GM12873 (cell line): ENCODE measurements around the gene CCDC88C.

Experiments
- TF ChIP-seq, protein P1 (sequence below): IDR thresholded peaks from 2 replicates; pipeline ENCODE4 v1.5.1; 2012; ENCODE audit warnings: low read depth, mild to moderate bottlenecking, moderate library complexity, low read length, control low read depth; ENCODE audit not compliant: insufficient read depth; ENCODE audit errors: missing control alignments

CCDC88C gene

DNA sequence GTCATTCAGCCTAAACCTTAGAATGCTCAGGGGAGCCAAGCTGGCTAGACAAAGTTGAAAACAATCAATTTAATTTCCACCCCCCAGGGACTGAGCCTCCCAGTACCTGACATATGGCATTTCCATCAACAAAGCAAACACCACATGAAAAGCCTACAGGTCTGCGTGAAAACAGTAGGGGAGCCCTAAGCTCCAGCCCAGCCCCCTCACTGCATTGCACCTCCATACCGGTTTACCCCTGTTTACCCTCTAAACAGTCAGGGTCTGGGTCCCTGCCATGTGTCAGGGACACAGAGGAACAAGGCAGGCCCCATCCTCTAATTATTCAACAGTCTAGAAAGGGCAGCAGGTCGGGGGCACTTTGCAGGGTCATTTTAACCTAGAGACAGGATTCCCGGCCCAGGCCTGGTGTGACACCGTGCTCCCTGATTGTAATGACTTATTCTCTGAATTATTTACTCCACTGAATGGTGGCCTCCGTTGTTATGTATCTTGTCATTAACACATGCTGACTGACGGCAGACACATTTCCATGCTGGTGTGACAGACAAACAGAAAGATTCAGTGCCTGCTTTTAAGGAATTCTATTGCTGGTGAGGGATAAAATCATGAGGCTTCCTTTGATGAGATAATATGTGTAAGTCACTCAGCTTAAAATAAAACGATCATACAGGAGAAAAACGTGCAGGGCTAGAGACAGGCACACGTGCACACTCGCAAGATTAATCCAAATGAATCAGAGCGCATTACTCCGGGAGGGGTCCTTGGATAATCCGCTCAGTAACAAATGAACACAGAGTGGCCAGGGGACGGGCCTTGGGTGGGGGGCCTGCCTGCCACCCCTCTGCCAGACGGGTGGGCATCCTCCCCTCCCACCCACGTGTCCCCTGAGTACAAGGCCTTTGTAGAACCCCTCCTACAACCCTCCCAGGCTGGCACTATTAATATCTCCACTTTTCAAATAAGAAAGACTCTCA is 23.2 kb downstream of the CCDC88C start:
- TF ChIP-seq, protein P1, sequence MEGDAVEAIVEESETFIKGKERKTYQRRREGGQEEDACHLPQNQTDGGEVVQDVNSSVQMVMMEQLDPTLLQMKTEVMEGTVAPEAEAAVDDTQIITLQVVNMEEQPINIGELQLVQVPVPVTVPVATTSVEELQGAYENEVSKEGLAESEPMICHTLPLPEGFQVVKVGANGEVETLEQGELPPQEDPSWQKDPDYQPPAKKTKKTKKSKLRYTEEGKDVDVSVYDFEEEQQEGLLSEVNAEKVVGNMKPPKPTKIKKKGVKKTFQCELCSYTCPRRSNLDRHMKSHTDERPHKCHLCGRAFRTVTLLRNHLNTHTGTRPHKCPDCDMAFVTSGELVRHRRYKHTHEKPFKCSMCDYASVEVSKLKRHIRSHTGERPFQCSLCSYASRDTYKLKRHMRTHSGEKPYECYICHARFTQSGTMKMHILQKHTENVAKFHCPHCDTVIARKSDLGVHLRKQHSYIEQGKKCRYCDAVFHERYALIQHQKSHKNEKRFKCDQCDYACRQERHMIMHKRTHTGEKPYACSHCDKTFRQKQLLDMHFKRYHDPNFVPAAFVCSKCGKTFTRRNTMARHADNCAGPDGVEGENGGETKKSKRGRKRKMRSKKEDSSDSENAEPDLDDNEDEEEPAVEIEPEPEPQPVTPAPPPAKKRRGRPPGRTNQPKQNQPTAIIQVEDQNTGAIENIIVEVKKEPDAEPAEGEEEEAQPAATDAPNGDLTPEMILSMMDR: no peak

DNA sequence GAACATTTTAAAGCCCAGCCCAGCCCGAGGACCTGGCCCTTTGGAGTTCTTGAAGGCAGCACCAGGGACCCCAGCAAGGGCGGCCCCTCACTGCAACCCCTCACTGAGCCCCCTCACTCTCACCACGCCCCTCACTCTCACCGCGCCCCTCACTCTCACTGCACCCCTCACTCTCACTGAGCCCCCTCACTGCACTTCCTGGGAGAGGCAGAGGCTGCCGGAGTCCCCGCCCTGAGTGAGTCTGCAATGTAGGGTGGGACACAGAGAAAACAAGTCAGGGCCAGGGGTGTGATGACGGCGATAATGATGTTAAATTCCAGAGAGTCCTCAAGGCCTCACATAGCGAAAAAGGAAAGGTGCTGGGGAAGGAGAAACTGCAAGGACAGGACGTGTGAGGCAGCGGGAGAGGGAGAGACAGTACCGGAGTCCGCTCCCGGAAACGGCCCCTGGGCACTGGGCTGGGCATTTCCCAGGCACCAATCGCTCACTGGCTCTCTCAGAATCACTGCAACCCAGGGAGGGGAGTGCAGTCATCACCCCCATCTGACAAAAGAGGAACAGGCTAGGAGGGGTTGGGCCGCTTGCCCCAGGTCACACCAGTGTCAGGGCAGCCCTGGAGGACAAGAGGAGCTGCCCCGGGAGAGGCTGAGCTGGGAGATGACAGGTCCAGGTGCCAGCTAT is 24.9 kb downstream of the CCDC88C start:
- TF ChIP-seq, protein P1: no peak

DNA sequence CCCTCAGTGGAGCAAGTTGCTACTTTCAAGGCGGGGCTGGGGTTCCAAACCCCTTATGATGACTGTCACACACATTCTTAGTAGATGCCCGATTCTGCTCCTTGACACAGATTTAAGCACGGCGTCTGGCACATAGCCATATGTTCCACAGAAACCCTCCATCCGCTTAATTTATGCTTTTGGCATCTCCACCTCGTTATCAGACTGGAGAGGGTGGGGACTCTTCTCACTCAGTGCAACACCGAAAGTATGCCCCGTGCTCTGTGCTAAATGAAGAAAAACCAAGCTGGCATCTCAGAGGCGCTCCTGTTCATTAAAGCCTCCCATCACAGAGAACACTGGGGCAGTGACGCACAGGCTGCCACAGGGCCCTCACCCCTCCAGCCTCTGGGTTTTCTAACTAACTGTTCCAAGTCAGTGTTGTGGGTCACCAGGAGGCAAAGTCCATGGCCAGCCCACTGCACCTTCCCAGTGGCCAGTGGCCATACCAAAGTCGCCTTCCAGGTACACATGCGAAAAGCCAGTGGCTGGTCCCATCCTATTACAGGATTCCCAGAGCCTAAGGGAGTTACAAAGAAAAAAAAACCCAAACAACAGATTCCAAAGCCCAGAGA is 27.3 kb downstream of the CCDC88C start:
- TF ChIP-seq, protein P1: no peak

DNA sequence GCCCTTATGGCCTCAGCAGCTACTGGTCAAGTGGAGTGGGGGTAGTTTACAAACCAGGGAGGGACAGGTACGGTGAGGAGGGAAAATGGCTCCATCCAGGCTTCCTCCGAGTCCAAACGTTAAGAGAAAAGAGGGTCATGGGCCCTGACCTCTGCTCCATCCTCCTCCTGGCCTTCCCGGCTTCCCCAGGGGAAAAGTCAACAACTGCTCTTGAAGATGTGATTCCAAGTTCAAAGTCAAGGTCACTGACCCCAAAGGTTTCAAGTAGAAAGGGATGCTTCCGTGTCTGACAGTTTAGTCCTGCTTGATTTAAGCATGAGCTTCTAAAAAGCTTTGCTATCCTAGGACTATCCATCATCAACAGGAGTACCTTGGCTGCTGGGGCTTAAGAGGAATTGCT is 28.5 kb downstream of the CCDC88C start:
- TF ChIP-seq, protein P1: no peak

DNA sequence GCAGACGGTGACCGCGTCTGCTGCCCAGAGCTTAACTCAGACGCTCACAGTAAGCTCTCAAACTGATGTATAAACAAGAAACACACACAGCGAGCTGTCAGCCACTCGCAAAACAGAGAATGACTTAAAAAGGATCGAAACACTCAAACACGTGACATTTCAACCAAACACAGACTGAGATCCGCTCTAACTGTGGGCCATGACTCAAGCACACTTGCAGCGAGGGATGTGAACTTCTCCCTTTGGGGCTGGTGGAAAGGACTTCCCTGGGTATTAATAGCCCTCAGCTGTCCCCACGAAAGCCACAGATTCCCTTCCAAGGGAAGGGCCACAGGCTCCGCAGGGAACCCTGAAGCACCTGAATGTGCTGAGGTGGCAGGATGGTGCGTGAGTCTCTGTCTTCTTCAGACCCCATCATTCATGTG is 29.1 kb downstream of the CCDC88C start:
- TF ChIP-seq, protein P1: no peak

DNA sequence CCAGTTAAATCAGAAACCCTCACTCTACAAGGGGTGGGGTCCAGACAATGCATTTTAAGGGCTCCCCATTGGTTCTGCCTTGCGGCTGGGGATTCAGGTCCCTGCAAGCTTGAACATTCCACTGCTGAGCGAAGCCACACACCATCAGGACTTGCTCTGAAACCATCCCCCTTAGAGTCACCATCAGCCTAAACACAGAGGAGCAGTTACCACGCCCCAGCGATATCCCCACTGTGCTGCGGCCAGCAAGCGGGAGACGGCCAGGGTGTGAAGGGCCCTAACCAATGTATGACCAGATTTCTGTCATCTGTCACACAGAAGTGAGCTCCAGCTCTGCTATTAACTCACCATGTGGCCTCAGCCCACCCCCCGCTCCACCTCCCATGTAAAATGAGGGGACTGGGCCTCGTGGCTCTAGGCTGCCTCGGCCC is 29.7 kb downstream of the CCDC88C start:
- TF ChIP-seq, protein P1: no peak

DNA sequence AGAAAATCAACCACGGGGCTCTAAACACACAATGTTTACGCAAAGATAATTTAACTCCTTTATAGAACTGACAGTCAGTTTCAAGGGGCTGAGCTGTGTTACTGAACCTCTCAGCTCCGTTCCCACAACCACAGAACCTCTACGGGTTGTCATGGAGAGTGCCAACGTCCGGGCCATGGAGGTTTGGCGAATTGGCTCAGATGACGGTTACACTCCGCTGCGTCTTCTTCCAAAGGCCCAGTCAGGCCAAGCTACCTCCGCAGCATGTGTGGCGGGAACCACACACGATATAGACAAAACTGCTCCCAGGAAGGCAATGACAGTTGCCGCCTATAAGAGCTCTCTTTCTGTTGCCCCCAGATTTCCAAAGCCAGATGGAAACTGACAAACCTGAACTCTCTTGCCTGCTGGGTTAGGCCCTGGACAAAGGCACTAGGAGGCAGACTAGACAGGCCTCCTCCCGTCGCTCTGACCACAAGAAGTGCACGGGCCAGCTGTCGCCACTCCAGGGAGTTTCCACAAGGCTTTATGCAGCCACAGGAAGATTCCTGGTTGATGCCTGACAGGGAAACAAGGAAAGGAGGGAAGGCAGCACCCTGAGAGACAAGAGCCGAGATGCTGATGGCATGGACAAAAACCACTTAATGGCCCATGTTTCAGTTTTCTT is 30.3 kb downstream of the CCDC88C start:
- TF ChIP-seq, protein P1: no peak
